Measurements from ENCODE around the gene MRTO4.

DNA sequence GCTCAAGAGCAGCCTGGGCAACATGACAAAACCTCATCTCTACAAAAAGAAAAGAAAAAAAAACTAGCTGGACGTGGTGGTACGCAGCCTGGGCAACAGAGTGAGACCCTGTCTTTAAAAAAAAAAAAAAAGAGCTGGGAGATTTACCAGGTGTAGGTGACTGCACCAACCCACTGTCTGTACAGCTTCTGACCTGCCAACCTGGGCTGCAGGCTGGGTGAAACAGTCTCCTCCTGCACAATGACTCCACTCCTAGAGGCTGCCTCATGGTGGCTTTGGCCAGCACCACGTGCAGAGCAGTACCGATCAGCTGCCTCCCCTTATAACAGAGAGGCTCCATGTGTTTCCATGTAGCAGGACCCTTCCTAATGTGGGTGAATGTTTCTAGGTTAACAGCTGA lies 3.7 kb downstream of the MRTO4 start:
- TF ChIP-seq, protein P1, sequence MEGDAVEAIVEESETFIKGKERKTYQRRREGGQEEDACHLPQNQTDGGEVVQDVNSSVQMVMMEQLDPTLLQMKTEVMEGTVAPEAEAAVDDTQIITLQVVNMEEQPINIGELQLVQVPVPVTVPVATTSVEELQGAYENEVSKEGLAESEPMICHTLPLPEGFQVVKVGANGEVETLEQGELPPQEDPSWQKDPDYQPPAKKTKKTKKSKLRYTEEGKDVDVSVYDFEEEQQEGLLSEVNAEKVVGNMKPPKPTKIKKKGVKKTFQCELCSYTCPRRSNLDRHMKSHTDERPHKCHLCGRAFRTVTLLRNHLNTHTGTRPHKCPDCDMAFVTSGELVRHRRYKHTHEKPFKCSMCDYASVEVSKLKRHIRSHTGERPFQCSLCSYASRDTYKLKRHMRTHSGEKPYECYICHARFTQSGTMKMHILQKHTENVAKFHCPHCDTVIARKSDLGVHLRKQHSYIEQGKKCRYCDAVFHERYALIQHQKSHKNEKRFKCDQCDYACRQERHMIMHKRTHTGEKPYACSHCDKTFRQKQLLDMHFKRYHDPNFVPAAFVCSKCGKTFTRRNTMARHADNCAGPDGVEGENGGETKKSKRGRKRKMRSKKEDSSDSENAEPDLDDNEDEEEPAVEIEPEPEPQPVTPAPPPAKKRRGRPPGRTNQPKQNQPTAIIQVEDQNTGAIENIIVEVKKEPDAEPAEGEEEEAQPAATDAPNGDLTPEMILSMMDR (IDR thresholded peaks at IDR 0.05; ENCODE audit: borderline replicate concordance, extremely low read depth, low read length, poor library complexity, severe bottlenecking): no peak
- no peak for TF ChIP-seq EZH2 (IDR thresholded peaks at IDR 0.05; ENCODE audit: borderline replicate concordance, low read depth, low read length, severe bottlenecking)

Data from DND-41 (cell line).